WTC11 (cell line): Measurements from ENCODE around the gene PTCH1. TPM values are rescaled to one million over a fixed set of nuclear protein-coding genes. Genes with fewer than 3 reads are reported as not detected.
A peak's percentile ranks its signal among the peaks of the same experiment; 100 is the strongest.

ENCODE experiments used
- ATAC-seq: fragments of 200-7000 bp; cut with Tn5 transposase; 2 replicates; pipeline ENCODE4 v1.10.0; 2021; ENCODE audit warnings: mild to moderate bottlenecking, moderate library complexity
- CTCF ChIA-PET: fragments of 300-600 bp; sonication (Branson Sonifier 250); formaldehyde crosslinking; loops from one replicate; lab custom pipeline; 2021; ENCODE audit warnings: antibody characterized with exemption; lab: Charles Lee
- POLR2A ChIA-PET: fragments of 350-600 bp; sonication (Branson Sonifier 250); formaldehyde crosslinking; loops from one replicate; lab custom pipeline; 2021; ENCODE audit warnings: antibody characterized with exemption; lab: Charles Lee
- DNase-seq: peaks from one replicate; pipeline ENCODE4 v3.0.0; 2021; ENCODE audit warnings: low spot score
- H3K27ac Mint-ChIP-seq: 2 replicates; pipeline ENCODE4 v1.8.0; 2021; ENCODE audit warnings: mixed read lengths
- H3K27me3 Mint-ChIP-seq: 2 replicates; pipeline ENCODE4 v1.8.0; 2021; ENCODE audit warnings: low read depth, mild to moderate bottlenecking, moderate library complexity, mixed read lengths
- H3K36me3 Mint-ChIP-seq: 2 replicates; pipeline ENCODE4 v1.8.0; 2021; ENCODE audit warnings: mixed read lengths
- H3K4me1 Mint-ChIP-seq: 2 replicates; pipeline ENCODE4 v1.8.0; 2022; ENCODE audit warnings: mixed read lengths
- H3K4me3 Mint-ChIP-seq: 2 replicates; pipeline ENCODE4 v1.8.0; 2021; ENCODE audit warnings: mild to moderate bottlenecking, moderate library complexity, mixed read lengths
- H3K9me3 Mint-ChIP-seq: 2 replicates; pipeline ENCODE4 v1.8.0; 2021; ENCODE audit warnings: mixed read lengths
- ATF3 ChIP-seq: sonication (generic); formaldehyde crosslinking; conservative IDR thresholded peaks from 2 replicates; pipeline ENCODE4 v1.8.1; 2022; ENCODE audit warnings: mild to moderate bottlenecking, missing genetic modification reagents
- EMX1 ChIP-seq: fragments of 250-450 bp; sonication (Bioruptor Pico); IDR thresholded peaks from 2 replicates; pipeline ENCODE4 v1.8.0; 2021; ENCODE audit warnings: mild to moderate bottlenecking
- FOXP4 ChIP-seq: sonication (generic); formaldehyde crosslinking; IDR thresholded peaks from 2 replicates; pipeline ENCODE4 v1.8.0; 2022; ENCODE audit warnings: mild to moderate bottlenecking, missing genetic modification reagents
- GABPB1 ChIP-seq: sonication (generic); formaldehyde crosslinking; IDR thresholded peaks from 2 replicates; pipeline ENCODE4 v1.8.1; 2023; ENCODE audit warnings: mild to moderate bottlenecking, missing genetic modification reagents
- HMGXB4 ChIP-seq: sonication (generic); formaldehyde crosslinking; IDR thresholded peaks from 2 replicates; pipeline ENCODE4 v1.8.1; 2023; ENCODE audit warnings: mild to moderate bottlenecking, moderate library complexity, missing genetic modification reagents
- MXD4 ChIP-seq: fragments of 250-450 bp; sonication (Bioruptor Pico); IDR thresholded peaks from 2 replicates; pipeline ENCODE4 v1.8.0; 2021; ENCODE audit warnings: mild to moderate bottlenecking, moderate library complexity, borderline replicate concordance
- NR2C2 ChIP-seq: sonication (generic); formaldehyde crosslinking; IDR thresholded peaks from 2 replicates; pipeline ENCODE4 v1.8.0; 2022; ENCODE audit warnings: mild to moderate bottlenecking, missing genetic modification reagents
- NR3C1 ChIP-seq: sonication (generic); formaldehyde crosslinking; conservative IDR thresholded peaks from 2 replicates; pipeline ENCODE4 v1.8.1; 2023; ENCODE audit warnings: low read depth, mild to moderate bottlenecking, missing genetic modification reagents
- OVOL2 ChIP-seq: fragments of 250-450 bp; sonication (Bioruptor Pico); IDR thresholded peaks from 2 replicates; pipeline ENCODE4 v1.9.0; 2021; ENCODE audit warnings: mild to moderate bottlenecking, borderline replicate concordance
- SMAD3 ChIP-seq: sonication (generic); formaldehyde crosslinking; IDR thresholded peaks from 2 replicates; pipeline ENCODE4 v1.8.0; 2022; ENCODE audit warnings: missing genetic modification reagents, mild to moderate bottlenecking, borderline replicate concordance
- SOX15 ChIP-seq: fragments of 250-450 bp; sonication (Bioruptor Pico); IDR thresholded peaks from 2 replicates; pipeline ENCODE4 v1.9.0; 2021; ENCODE audit warnings: mild to moderate bottlenecking
- SP1 ChIP-seq: sonication (generic); formaldehyde crosslinking; conservative IDR thresholded peaks from 2 replicates; pipeline ENCODE4 v1.8.1; 2022; ENCODE audit warnings: missing genetic modification reagents
- TEAD1 ChIP-seq: sonication (generic); formaldehyde crosslinking; IDR thresholded peaks from 2 replicates; pipeline ENCODE4 v1.8.0; 2022; ENCODE audit warnings: mild to moderate bottlenecking, missing genetic modification reagents
- USF1 ChIP-seq: sonication (generic); formaldehyde crosslinking; IDR thresholded peaks from 2 replicates; pipeline ENCODE4 v1.8.0; 2022; ENCODE audit warnings: mild to moderate bottlenecking, missing genetic modification reagents
- ZNF121 ChIP-seq: sonication (generic); formaldehyde crosslinking; IDR thresholded peaks from 2 replicates; pipeline ENCODE4 v1.8.0; 2023; ENCODE audit warnings: missing genetic modification reagents
- ZNF232 ChIP-seq: sonication (generic); formaldehyde crosslinking; IDR thresholded peaks from 2 replicates; pipeline ENCODE4 v1.8.0; 2022; ENCODE audit warnings: mild to moderate bottlenecking, missing genetic modification reagents
- ZNF425 ChIP-seq: fragments of 250-450 bp; sonication (Bioruptor Pico); conservative IDR thresholded peaks from 2 replicates; pipeline ENCODE4 v1.9.0; 2021; ENCODE audit warnings: mild to moderate bottlenecking
- ZNF512 ChIP-seq: sonication (generic); formaldehyde crosslinking; IDR thresholded peaks from 2 replicates; pipeline ENCODE4 v1.8.1; 2022; ENCODE audit warnings: missing genetic modification reagents, borderline replicate concordance
- total RNA-seq: library from RNA; stranded (reverse); gene quantifications from 3 replicates; pipeline ENCODE4 v1.2.3, GENCODE V29; 2021

Gene PTCH1
- total RNA-seq, 1 experiment from 2014 or later: 38.0 TPM

- ChIA-PET CTCF (no interaction called here), POLR2A (no interaction called here)
- no peak overlapping the region for H3K27ac Mint-ChIP-seq
- TF ChIP-seq GABPB1 (CRISPR knock-in tag) (peak; percentile 73), SP1 (no peak)
- no peaks in the 10 kb centered on the region for H3K36me3 Mint-ChIP-seq
- H3K4me3 Mint-ChIP-seq: no peak overlapping the region
- ATAC-seq (no peak), DNase-seq (no peak)
- H3K9me3 Mint-ChIP-seq: no peaks in the 10 kb centered on the region
- peaks cover 34% of the 10 kb centered on the region for H3K4me1 Mint-ChIP-seq
- no peaks in the 10 kb centered on the region for H3K27me3 Mint-ChIP-seq
Observed at GRCh38 chr9:95409650-95410426, 106.9 kb downstream of the PTCH1 start.

- Mint-ChIP-seq H3K4me3 (no peak overlapping the region), H3K27ac (no peak overlapping the region), H3K27me3 (no peaks in the 10 kb centered on the region), H3K36me3 (no peaks in the 10 kb centered on the region), H3K4me1 (peaks cover 22% of the 10 kb centered on the region), H3K9me3 (no peaks in the 10 kb centered on the region; the same call in 1 of the 2 replicates)
- POLR2A ChIA-PET: no interaction called here
- no peak for DNase-seq
- no peak for ATAC-seq
- 0 out of 2 replicates have a peak, but pooled peaks have one; percentile 53 for TF ChIP-seq ZNF512
- TF ChIP-seq USF1 (CRISPR knock-in tag): no peak
- CTCF ChIA-PET: no interaction called here
Observed at GRCh38 chr9:95407524-95407923, 109.2 kb downstream of the PTCH1 start.

GRCh38 chr9:95406121-95406520 lies 110.7 kb downstream of the PTCH1 start:
- H3K4me1 Mint-ChIP-seq: peaks cover 22% of the 10 kb centered on the region
- ATAC-seq (no peak), DNase-seq (no peak)
- CTCF ChIA-PET: no interaction called here
- POLR2A ChIA-PET: no interaction called here
- H3K27ac Mint-ChIP-seq: no peak overlapping the region
- peaks cover 3% of the 10 kb centered on the region for H3K9me3 Mint-ChIP-seq
- no peaks in the 10 kb centered on the region for H3K27me3 Mint-ChIP-seq
- no peak overlapping the region for H3K4me3 Mint-ChIP-seq
- 0 out of 2 replicates have a peak, but pooled peaks cover 2% of the 10 kb centered on the region for H3K36me3 Mint-ChIP-seq
- TF ChIP-seq ZNF121 (CRISPR knock-in tag) (no peak), SMAD3 (CRISPR knock-in tag) (no peak), GABPB1 (CRISPR knock-in tag) (no peak), TEAD1 (CRISPR knock-in tag) (no peak), MXD4 (CRISPR knock-in tag) (no peak), OVOL2 (CRISPR knock-in tag) (no peak), ATF3 (CRISPR knock-in tag) (no peak), ZNF232 (CRISPR knock-in tag) (no peak), NR2C2 (CRISPR knock-in tag) (no peak), NR3C1 (CRISPR knock-in tag) (no peak), ZNF425 (CRISPR knock-in tag) (no peak), SOX15 (CRISPR knock-in tag) (no peak), FOXP4 (CRISPR knock-in tag) (no peak), HMGXB4 (no peak), EMX1 (CRISPR knock-in tag) (no peak)
